Activated T-helper 1 cell treated with anti-CD3 and anti-CD28 coated beads, Interleukin-12 subunit alpha, Interleukin-12 subunit beta, Interleukin-2, Interleukin-4 antibody, amounts not matched to agents 30 ng/mL and 10 ng/mL and 1 ng/mL, durations not matched to agents 14 hours and 24 hours and 36 hours (primary cell): ENCODE results near the gene HPS5. TPM values are rescaled to one million over a fixed set of nuclear protein-coding genes. Genes with fewer than 3 reads are reported as not detected.

Experiments used
- DNase-seq: peaks from one replicate; pipeline ENCODE4 v3.0.0; 2021; ENCODE audit warnings: low spot score
- H3K27ac Mint-ChIP-seq: one replicate; pipeline ENCODE4 v1.8.0; 2021; ENCODE audit warnings: mild to moderate bottlenecking, mixed read lengths
- H3K27me3 Mint-ChIP-seq: one replicate; pipeline ENCODE4 v1.8.0; 2022; ENCODE audit warnings: mild to moderate bottlenecking, moderate library complexity, mixed read lengths; ENCODE audit not compliant: insufficient read depth
- H3K36me3 Mint-ChIP-seq: one replicate; pipeline ENCODE4 v1.8.0; 2021; ENCODE audit warnings: low read depth, mixed read lengths
- H3K4me1 Mint-ChIP-seq: one replicate; pipeline ENCODE4 v1.8.0; 2021; ENCODE audit warnings: low read depth, mixed read lengths
- H3K4me3 Mint-ChIP-seq: one replicate; pipeline ENCODE4 v1.8.0; 2021; ENCODE audit warnings: mild to moderate bottlenecking, moderate library complexity, mixed read lengths
- H3K9me3 Mint-ChIP-seq: one replicate; pipeline ENCODE4 v1.8.0; 2021; ENCODE audit warnings: mixed read lengths
- intact Hi-C: fragments of 100-400 bp; cut with micrococcal nuclease; formaldehyde crosslinking; loops from one replicate; pipeline ENCODE4 v1.15.1; 2024
- total RNA-seq: library from RNA; stranded (reverse); gene quantifications from 2 replicates; pipeline ENCODE4 v1.2.3, GENCODE V29; 2022

HPS5 gene
- total RNA-seq, result 19.9 and 21.4 TPM in 2 replicates

GRCh38 chr11:18321969-18322711 is at the start of gene HPS5, which contains the start of gene GTF2H1:
Gene HPS5, minus strand, starts transcription at chr11:18322140. Its CDS starts 4,282 bp downstream, at chr11:18317858.
Gene GTF2H1, plus strand, starts transcription at chr11:18322567. Its CDS starts 10,508 bp downstream, at chr11:18333075.
- intact Hi-C loops, result loop anchor here (1.0 to 5.0 kb wide), 14 partner anchors 8 to 1585 kb away; partner anchors contain the start of genes C11orf58, E2F8, RPS13 and SAAL1
- peak within 1 kb of the TSS; percentile 93 for H3K4me3 Mint-ChIP-seq
- H3K36me3 Mint-ChIP-seq, result peaks cover 27% of the 10 kb centered on the region
- no peaks in the 10 kb centered on the region for H3K9me3 Mint-ChIP-seq
- H3K4me1 Mint-ChIP-seq, result peaks cover 70% of the 10 kb centered on the region
- peak; percentile 95 for DNase-seq
- no peaks in the 10 kb centered on the region for H3K27me3 Mint-ChIP-seq
- peak within 1 kb of the TSS; percentile 99 for H3K27ac Mint-ChIP-seq

GRCh38 chr11:18371279-18371678 is 49.3 kb upstream of the HPS5 start:
- no peak for DNase-seq
- Mint-ChIP-seq H3K36me3 (peaks cover 18% of the 10 kb centered on the region), H3K4me3 (no peak overlapping the region), H3K27ac (no peak overlapping the region), H3K9me3 (no peaks in the 10 kb centered on the region), H3K27me3 (no peaks in the 10 kb centered on the region), H3K4me1 (peaks cover 8% of the 10 kb centered on the region)
- intact Hi-C loops, result no loop called here

- Mint-ChIP-seq H3K36me3 (peaks cover 27% of the 10 kb centered on the region), H3K27me3 (no peaks in the 10 kb centered on the region), H3K27ac (no peak overlapping the region), H3K4me3 (no peak overlapping the region), H3K4me1 (peaks cover 16% of the 10 kb centered on the region), H3K9me3 (no peaks in the 10 kb centered on the region)
- DNase-seq, result no peak
- intact Hi-C loops, result no loop called here
Measured at GRCh38 chr11:18369398-18369797, 47.5 kb upstream of the HPS5 start.

- Mint-ChIP-seq H3K36me3 (peaks cover 29% of the 10 kb centered on the region), H3K4me1 (peaks cover 16% of the 10 kb centered on the region), H3K27me3 (no peaks in the 10 kb centered on the region), H3K4me3 (no peak overlapping the region), H3K9me3 (no peaks in the 10 kb centered on the region), H3K27ac (no peak overlapping the region)
- no peak for DNase-seq
- intact Hi-C loops, result no loop called here
Measured at GRCh38 chr11:18368221-18368620, 46.3 kb upstream of the HPS5 start.

- intact Hi-C loops, result no loop called here
- Mint-ChIP-seq H3K4me3 (no peak overlapping the region), H3K27ac (no peak overlapping the region), H3K36me3 (peaks cover 31% of the 10 kb centered on the region), H3K4me1 (peaks cover 16% of the 10 kb centered on the region), H3K27me3 (no peaks in the 10 kb centered on the region), H3K9me3 (no peaks in the 10 kb centered on the region)
- no peak for DNase-seq
Measured at GRCh38 chr11:18367431-18367830, 45.5 kb upstream of the HPS5 start.

- Mint-ChIP-seq H3K27ac (no peak overlapping the region), H3K4me1 (peaks cover 12% of the 10 kb centered on the region), H3K9me3 (no peaks in the 10 kb centered on the region), H3K36me3 (peaks cover 35% of the 10 kb centered on the region), H3K27me3 (no peaks in the 10 kb centered on the region), H3K4me3 (no peak overlapping the region)
- intact Hi-C loops, result no loop called here
- DNase-seq, result no peak
Measured at GRCh38 chr11:18366286-18366685, 44.3 kb upstream of the HPS5 start.

GRCh38 chr11:18365741-18366140 is 43.8 kb upstream of the HPS5 start:
- intact Hi-C loops, result no loop called here
- no peak overlapping the region for H3K27ac Mint-ChIP-seq
- no peak for DNase-seq
- no peak overlapping the region for H3K4me3 Mint-ChIP-seq
- no peaks in the 10 kb centered on the region for H3K9me3 Mint-ChIP-seq
- H3K4me1 Mint-ChIP-seq, result peaks cover 8% of the 10 kb centered on the region
- H3K27me3 Mint-ChIP-seq, result no peaks in the 10 kb centered on the region
- peaks cover 33% of the 10 kb centered on the region for H3K36me3 Mint-ChIP-seq

- no peak for DNase-seq
- Mint-ChIP-seq H3K4me1 (peaks cover 8% of the 10 kb centered on the region), H3K9me3 (no peaks in the 10 kb centered on the region), H3K27ac (no peak overlapping the region), H3K27me3 (no peaks in the 10 kb centered on the region), H3K4me3 (no peak overlapping the region), H3K36me3 (peaks cover 33% of the 10 kb centered on the region)
- intact Hi-C loops, result no loop called here
Measured at GRCh38 chr11:18364495-18365073, 42.6 kb upstream of the HPS5 start.

- H3K4me1 Mint-ChIP-seq, result peaks cover 8% of the 10 kb centered on the region
- no peaks in the 10 kb centered on the region for H3K27me3 Mint-ChIP-seq
- no peaks in the 10 kb centered on the region for H3K9me3 Mint-ChIP-seq
- DNase-seq, result no peak
- H3K4me3 Mint-ChIP-seq, result no peak overlapping the region
- H3K36me3 Mint-ChIP-seq, result peaks cover 39% of the 10 kb centered on the region
- no peak overlapping the region for H3K27ac Mint-ChIP-seq
- intact Hi-C loops, result no loop called here
Measured at GRCh38 chr11:18361154-18361553, 39.2 kb upstream of the HPS5 start.

GRCh38 chr11:18358646-18359045 is 36.7 kb upstream of the HPS5 start:
- Mint-ChIP-seq H3K4me1 (no peaks in the 10 kb centered on the region), H3K4me3 (no peak overlapping the region), H3K9me3 (no peaks in the 10 kb centered on the region), H3K27me3 (no peaks in the 10 kb centered on the region), H3K27ac (no peak overlapping the region), H3K36me3 (peaks cover 40% of the 10 kb centered on the region)
- intact Hi-C loops, result no loop called here
- DNase-seq, result no peak

- Mint-ChIP-seq H3K36me3 (peaks cover 45% of the 10 kb centered on the region), H3K27ac (no peak overlapping the region), H3K27me3 (no peaks in the 10 kb centered on the region), H3K9me3 (no peaks in the 10 kb centered on the region), H3K4me1 (peaks cover 14% of the 10 kb centered on the region), H3K4me3 (no peak overlapping the region)
- no peak for DNase-seq
- intact Hi-C loops, result no loop called here
Measured at GRCh38 chr11:18352581-18352980, 30.6 kb upstream of the HPS5 start.

GRCh38 chr11:18347471-18348125 is 25.7 kb upstream of the HPS5 start:
- Mint-ChIP-seq H3K4me1 (peaks cover 15% of the 10 kb centered on the region), H3K27ac (peak overlapping the region; percentile 35), H3K36me3 (peaks cover 40% of the 10 kb centered on the region), H3K27me3 (no peaks in the 10 kb centered on the region), H3K4me3 (no peak overlapping the region), H3K9me3 (no peaks in the 10 kb centered on the region)
- no peak for DNase-seq
- intact Hi-C loops, result no loop called here

- H3K9me3 Mint-ChIP-seq, result no peaks in the 10 kb centered on the region
- intact Hi-C loops, result loop anchor here (2.0 kb wide), 1 partner anchor 50 kb away; no protein-coding TSS in a partner anchor
- no peak for DNase-seq
- H3K36me3 Mint-ChIP-seq, result peaks cover 51% of the 10 kb centered on the region
- H3K4me1 Mint-ChIP-seq, result peaks cover 67% of the 10 kb centered on the region
- no peaks in the 10 kb centered on the region for H3K27me3 Mint-ChIP-seq
- H3K27ac Mint-ChIP-seq, result peak overlapping the region; percentile 81
- H3K4me3 Mint-ChIP-seq, result peak overlapping the region; percentile 63
Measured at GRCh38 chr11:18332891-18333290, 11.0 kb upstream of the HPS5 start.
